Fibroblast of lung (primary cell): Measurements from ENCODE around the gene KRTAP7-1. TPM values are rescaled to one million over a fixed set of nuclear protein-coding genes. Genes with fewer than 3 reads are reported as not detected.

ENCODE experiments used
- DNase-seq, 2 donors: peaks; one replicate each; pipeline versions ENCODE4 v3.0.0 to v3.0.0-alpha.2; 2010; ENCODE audit warnings: low read depth in 2 of 2
- H2AFZ ChIP-seq: 2 replicates; pipeline ENCODE4 v1.5.1; 2012; ENCODE audit warnings: low read length, control low read depth, inconsistent platforms
- H3K27ac ChIP-seq: 2 replicates; pipeline ENCODE4 v1.5.1; 2011; ENCODE audit warnings: low read length, control low read depth; ENCODE audit not compliant: insufficient read depth
- H3K27me3 ChIP-seq: 2 replicates; pipeline ENCODE4 v1.5.1; 2011; ENCODE audit warnings: mild to moderate bottlenecking, low read length; ENCODE audit not compliant: control insufficient read depth, insufficient read depth
- H3K36me3 ChIP-seq: 2 replicates; pipeline ENCODE4 v1.5.1; 2011; ENCODE audit warnings: low read length; ENCODE audit not compliant: control insufficient read depth, insufficient read depth
- H3K4me1 ChIP-seq: 2 replicates; pipeline ENCODE4 v1.5.1; 2011; ENCODE audit warnings: low read length; ENCODE audit not compliant: control insufficient read depth, insufficient read depth; ENCODE audit errors: extremely low read depth
- H3K4me2 ChIP-seq: 2 replicates; pipeline ENCODE4 v1.5.1; 2011; ENCODE audit warnings: low read length, control low read depth; ENCODE audit not compliant: insufficient read depth; ENCODE audit errors: extremely low read depth
- H3K4me3 ChIP-seq, 4 experiments: fragments of 200-600 bp in 1 of 4; sonication (generic) in 1 of 4; replicated peaks in 1 of 4; 2 replicates each; pipeline ENCODE4 v1.5.1; 2011 to 2016; ENCODE audit warnings: low read length in 4 of 4, low read depth in 3 of 4, mild to moderate bottlenecking in 3 of 4, control low read depth in 2 of 4, inconsistent platforms in 1 of 4, mixed read lengths in 1 of 4; ENCODE audit not compliant: insufficient read depth in 1 of 4; ENCODE audit errors: control extremely low read depth in 1 of 4
- H3K79me2 ChIP-seq: 2 replicates; pipeline ENCODE4 v1.5.1; 2012; ENCODE audit warnings: mild to moderate bottlenecking, low read length, inconsistent platforms; ENCODE audit not compliant: control insufficient read depth, insufficient read depth
- H3K9ac ChIP-seq: 2 replicates; pipeline ENCODE4 v1.5.1; 2011; ENCODE audit warnings: mild to moderate bottlenecking, low read length, control low read depth; ENCODE audit not compliant: insufficient read depth
- H3K9me3 ChIP-seq: 2 replicates; pipeline ENCODE4 v1.5.1; 2012; ENCODE audit warnings: low read depth, low read length; ENCODE audit not compliant: control insufficient read depth, insufficient read depth
- H4K20me1 ChIP-seq: 2 replicates; pipeline ENCODE4 v1.5.1; 2011; ENCODE audit warnings: low read length; ENCODE audit not compliant: control insufficient read depth, insufficient read depth; ENCODE audit errors: extremely low read depth
- CTCF ChIP-seq, 2 donors: IDR thresholded peaks in 1 of 2; conservative IDR thresholded peaks in 1 of 2; 1 replicate in 1 of 2; 2 replicates in 1 of 2; pipeline ENCODE4 v1.5.1; 2011 to 2012; ENCODE audit warnings: low read length in 2 of 2, control low read depth in 1 of 2, inconsistent platforms in 1 of 2, low read depth in 1 of 2, mild to moderate bottlenecking in 1 of 2
- EZH2 ChIP-seq: IDR thresholded peaks from 2 replicates; pipeline ENCODE4 v1.5.1; 2012; ENCODE audit warnings: low read length, control low read depth, mild to moderate bottlenecking; ENCODE audit errors: missing control alignments
- polyA plus RNA-seq, 2 donors: library from polyadenylated mRNA; depleted of rRNA in 1 of 2; stranded (reverse) in 1 of 2; unstranded in 1 of 2; fragments of >200 nt; gene quantifications; 2 replicates each; pipeline ENCODE4 v1.2.1, GENCODE V29; 2011 to 2012; ENCODE audit warnings: missing spikeins in 1 of 2
- total RNA-seq: library from RNA; depleted of rRNA; stranded (reverse); fragments of >200 nt; gene quantifications from 2 replicates; pipeline ENCODE4 v1.2.1, GENCODE V29; 2014

The KRTAP7-1 gene
- total and polyA plus RNA-seq, 2 donors (not counting 1 experiment from before 2014, with no cell fraction given): not detected

GRCh38 chr21:30842990-30843389, 13.4 kb upstream of the KRTAP7-1 start:
- no peak overlapping the region for H3K9ac ChIP-seq
- H3K4me3 ChIP-seq: no peak overlapping the region
- no peaks in the 10 kb centered on the region for H3K4me1 ChIP-seq

GRCh38 chr21:30839304-30839703, 9.7 kb upstream of the KRTAP7-1 start:
- Histone ChIP-seq H3K27ac (no peak overlapping the region), H3K36me3 (no peaks in the 10 kb centered on the region), H2AFZ (no peak overlapping the region), H3K4me3 (no peak overlapping the region), H4K20me1 (no peaks in the 10 kb centered on the region), H3K4me1 (no peaks in the 10 kb centered on the region), H3K27me3 (no peaks in the 10 kb centered on the region), H3K4me2 (no peak overlapping the region), H3K9me3 (no peaks in the 10 kb centered on the region), H3K9ac (no peak overlapping the region), H3K79me2 (no peaks in the 10 kb centered on the region)
- TF ChIP-seq EZH2 (no peak), CTCF (conservative IDR thresholded peaks at IDR 0.05 in 1 of 2, IDR thresholded peaks at IDR 0.05 in 1 of 2; ENCODE audit: low read depth in 1 of 2, low read length in 2 of 2) (no peak)
- no peak for DNase-seq

More at GRCh38 chr21:30842990-30843389, 13.4 kb upstream of the KRTAP7-1 start:
- no peaks in the 10 kb centered on the region for H3K27me3 ChIP-seq
- H3K36me3 ChIP-seq: no peaks in the 10 kb centered on the region
- no peak overlapping the region for H3K27ac ChIP-seq
- no peak for TF ChIP-seq CTCF (conservative IDR thresholded peaks at IDR 0.05 in 1 of 2, IDR thresholded peaks at IDR 0.05 in 1 of 2; ENCODE audit: low read depth in 1 of 2, low read length in 2 of 2)
- TF ChIP-seq EZH2: no peak
- no peak overlapping the region for H3K4me2 ChIP-seq
- no peak overlapping the region for H2AFZ ChIP-seq
- H3K79me2 ChIP-seq: no peaks in the 10 kb centered on the region
- no peaks in the 10 kb centered on the region for H4K20me1 ChIP-seq
- DNase-seq: no peak
- H3K9me3 ChIP-seq: no peaks in the 10 kb centered on the region

GRCh38 chr21:30838536-30838935, 9.0 kb upstream of the KRTAP7-1 start:
- Histone ChIP-seq H3K4me3 (no peak overlapping the region), H3K9me3 (no peaks in the 10 kb centered on the region)
- no peak for DNase-seq

More at GRCh38 chr21:30838536-30838935, 9.0 kb upstream of the KRTAP7-1 start:
- Histone ChIP-seq H3K27ac (no peak overlapping the region), H3K4me2 (no peak overlapping the region), H3K4me1 (no peaks in the 10 kb centered on the region), H2AFZ (no peak overlapping the region), H3K36me3 (no peaks in the 10 kb centered on the region), H3K79me2 (no peaks in the 10 kb centered on the region), H3K9ac (no peak overlapping the region), H4K20me1 (no peaks in the 10 kb centered on the region), H3K27me3 (no peaks in the 10 kb centered on the region)
- no peak for TF ChIP-seq CTCF (conservative IDR thresholded peaks at IDR 0.05 in 1 of 2, IDR thresholded peaks at IDR 0.05 in 1 of 2; ENCODE audit: low read depth in 1 of 2, low read length in 2 of 2)
- no peak for TF ChIP-seq EZH2
